HepG2 (cell line): ENCODE measurements around the gene IQCC. TPM values are rescaled to one million over a fixed set of nuclear protein-coding genes. Genes with fewer than 3 reads are reported as not detected.

Experiments
- ATAC-seq: fragments of 200-7000 bp; cut with Tn5 transposase; 3 replicates; pipeline ENCODE4 v1.9.1; 2020; ENCODE audit warnings: mild to moderate bottlenecking, moderate library complexity
- BruUV-seq: library from RNA; stranded (reverse); fragments of 400-500 nt; replicated peaks from 2 replicates; lab custom pipeline; 2021; lab: Mats Ljungman, UMichigan
- CTCF ChIA-PET: fragments of 300-600 bp; formaldehyde crosslinking; extraction: SDS; loops from one replicate; lab custom pipeline; 2021; ENCODE audit warnings: low total read pairs, inconsistent platforms, low intra/inter-chr PET ratio; lab: Yijun Ruan, JAX
- POLR2A ChIA-PET: fragments of 350-600 bp; sonication (Branson Sonifier 250); formaldehyde crosslinking; loops from one replicate; lab custom pipeline; 2020; ENCODE audit warnings: antibody characterized with exemption, inconsistent platforms; lab: Yijun Ruan, JAX
- DNase-seq: peaks from one replicate; pipeline ENCODE4 v3.0.0-alpha.2; 2015; ENCODE audit warnings: low spot score
- FAIRE-seq: peaks from 3 replicates; lab custom pipeline; 2011; peaks lifted over from hg19 to GRCh38; lab: Jason Lieb, UNC
- H2AFZ ChIP-seq: one replicate; pipeline ENCODE4 v1.6.1; 2011; ENCODE audit warnings: low read length, inconsistent platforms
- H3K27ac ChIP-seq: fragments of 300-600 bp; 3 replicates; pipeline ENCODE4 v1.8.0; 2011; ENCODE audit warnings: mixed run types, mild to moderate bottlenecking, mixed read lengths, low read length, inconsistent platforms; ENCODE audit not compliant: insufficient read depth; ENCODE audit errors: extremely low read length
- H3K27me3 ChIP-seq, 2 experiments: fragments of 200-600 bp in 1 of 2; 2 replicates in 1 of 2; 3 replicates in 1 of 2; pipeline versions ENCODE4 v1.6.0 to v1.8.0; 2011; ENCODE audit warnings: low read length in 2 of 2, mild to moderate bottlenecking in 2 of 2, moderate library complexity in 2 of 2, inconsistent platforms in 1 of 2; ENCODE audit not compliant: insufficient read depth in 2 of 2, control insufficient read depth in 1 of 2
- H3K36me3 ChIP-seq, 2 experiments: fragments of 200-600 bp in 1 of 2; replicated peaks in 1 of 2; 2 replicates in 1 of 2; 3 replicates in 1 of 2; pipeline versions ENCODE4 v1.5.1 to v1.8.0; 2011; ENCODE audit warnings: low read length in 2 of 2, inconsistent platforms in 1 of 2; ENCODE audit not compliant: insufficient read depth in 2 of 2, control insufficient read depth in 1 of 2
- H3K4me1 ChIP-seq: 2 replicates; pipeline ENCODE4 v1.5.1; 2012; ENCODE audit warnings: low read length, inconsistent platforms; ENCODE audit not compliant: insufficient read depth
- H3K4me2 ChIP-seq: 2 replicates; pipeline ENCODE4 v1.6.0; 2011; ENCODE audit warnings: low read depth, low read length, inconsistent platforms
- H3K4me3 ChIP-seq, 3 experiments: fragments of 200-600 bp in 1 of 3; sonication (generic), shearing (Covaris generic) in 1 of 3; replicated peaks in 1 of 3; 2 replicates each; pipeline ENCODE4 v1.5.1; 2011 to 2016; ENCODE audit warnings: low read length in 3 of 3, inconsistent platforms in 2 of 3, low read depth in 2 of 3, mild to moderate bottlenecking in 2 of 3, control low read depth in 1 of 3, mixed read lengths in 1 of 3; ENCODE audit not compliant: insufficient read depth in 1 of 3
- H3K79me2 ChIP-seq: one replicate; pipeline ENCODE4 v1.6.1; 2011; ENCODE audit warnings: low read length, inconsistent platforms; ENCODE audit not compliant: insufficient read depth
- H3K9ac ChIP-seq: 2 replicates; pipeline ENCODE4 v1.6.0; 2011; ENCODE audit warnings: mild to moderate bottlenecking, low read depth, low read length, inconsistent platforms; ENCODE audit not compliant: insufficient read depth
- H3K9me3 ChIP-seq: 2 replicates; pipeline ENCODE4 v1.5.1; 2012; ENCODE audit warnings: mild to moderate bottlenecking, low read length
- H4K20me1 ChIP-seq: 2 replicates; pipeline ENCODE4 v1.6.0; 2011; ENCODE audit warnings: inconsistent platforms, mild to moderate bottlenecking, low read length, moderate library complexity; ENCODE audit not compliant: insufficient read depth
- AGO2 ChIP-seq: fragments of 200-400 bp; formaldehyde crosslinking; optimal IDR thresholded peaks from 2 replicates; pipeline ENCODE3; 2017; ENCODE audit warnings: mild to moderate bottlenecking, low read depth, low read length, moderate library complexity
- CREB3 ChIP-seq: sonication (generic); formaldehyde crosslinking; IDR thresholded peaks from 2 replicates; pipeline ENCODE4 v1.5.0; 2020; ENCODE audit warnings: missing genetic modification reagents
- GZF1 ChIP-seq: sonication (generic); formaldehyde crosslinking; IDR thresholded peaks from 2 replicates; pipeline ENCODE4 v1.5.1; 2020; ENCODE audit warnings: mild to moderate bottlenecking, missing genetic modification reagents
- HOXA3 ChIP-seq: sonication (generic); formaldehyde crosslinking; IDR thresholded peaks from 2 replicates; pipeline ENCODE4 v1.5.0; 2020; ENCODE audit warnings: missing genetic modification reagents
- MAZ ChIP-seq, 2 experiments: sonication (generic) in 1 of 2; formaldehyde crosslinking in 1 of 2; IDR thresholded peaks; 2 replicates each; pipeline versions ENCODE4 v1.5.0 to v1.6.1; 2012 to 2020; ENCODE audit warnings: low read depth in 2 of 2, mild to moderate bottlenecking in 2 of 2, borderline replicate concordance in 1 of 2, improper control_type of control experiment in 1 of 2, low read length in 1 of 2, missing genetic modification reagents in 1 of 2, moderate library complexity in 1 of 2
- MIXL1 ChIP-seq: IDR thresholded peaks from 2 replicates; pipeline ENCODE4 v1.6.1; 2016
- SMC3 ChIP-seq: IDR thresholded peaks from 2 replicates; pipeline ENCODE4 v1.6.1; 2011; ENCODE audit warnings: low read length, improper control_type of control experiment
- TCF7 ChIP-seq: sonication (generic); IDR thresholded peaks from 2 replicates; pipeline ENCODE4 v1.6.1; 2016; ENCODE audit warnings: antibody characterized with exemption, low read depth
- TSC22D2 ChIP-seq: sonication (generic); formaldehyde crosslinking; IDR thresholded peaks from 2 replicates; pipeline ENCODE4 v1.5.1; 2020; ENCODE audit warnings: missing genetic modification reagents, mild to moderate bottlenecking, borderline replicate concordance
- ZBTB38 ChIP-seq: sonication (generic); formaldehyde crosslinking; IDR thresholded peaks from 2 replicates; pipeline ENCODE4 v1.5.1; 2020; ENCODE audit warnings: mild to moderate bottlenecking, missing genetic modification reagents
- ZNF382 ChIP-seq: sonication (generic); formaldehyde crosslinking; IDR thresholded peaks from 2 replicates; pipeline ENCODE4 v1.5.0; 2020; ENCODE audit warnings: missing genetic modification reagents, mild to moderate bottlenecking, borderline replicate concordance
- ZNF768 ChIP-seq: sonication (generic); formaldehyde crosslinking; IDR thresholded peaks from 2 replicates; pipeline ENCODE4 v1.4.0; 2020; ENCODE audit warnings: missing genetic modification reagents
- ZSCAN25 ChIP-seq: sonication (generic); formaldehyde crosslinking; IDR thresholded peaks from 2 replicates; pipeline ENCODE4 v1.8.0; 2022; ENCODE audit warnings: mild to moderate bottlenecking, missing genetic modification reagents
- WGBS: methylation state at CpG from one replicate; pipeline ENCODE4 v1.1.6; 2017; ENCODE audit warnings: low lambda C conversion rate; 5-methylcytosine and 5-hydroxymethylcytosine counted together
- in situ Hi-C: cut with HindIII; loops from 2 replicates; pipeline ENCODE4 v1.10.0; 2017; ENCODE audit warnings: low pct_unique_long_range_greater_than_20kb; ENCODE audit not compliant: extremely low pct_ligation_motif_present
- intact Hi-C: fragments of 100-400 bp; cut with micrococcal nuclease; formaldehyde crosslinking; loops from one replicate; pipeline ENCODE4 v1.10.0; 2022; ENCODE audit not compliant: unreplicated experiment
- polyA plus RNA-seq, 8 experiments: library from polyadenylated mRNA; depleted of rRNA in 3 of 8; stranded (reverse) in 7 of 8; unstranded in 1 of 8; fragments of >200 nt; fragmentation: Illumina TruSeq in 4 of 8; extraction: Trizol in 4 of 8; gene quantifications; 2 replicates each; pipeline versions ENCODE4 v1.2.1 to v1.2.3, GENCODE V29; 2011 to 2016; ENCODE audit warnings: low read depth in 4 of 8, missing spikeins in 1 of 8, mixed read lengths in 1 of 8; ENCODE audit not compliant: insufficient read depth in 1 of 8
- total RNA-seq, 5 experiments: library from RNA; depleted of rRNA; stranded (reverse); fragments of >200 nt; fragmentation: Illumina TruSeq; extraction: Trizol; gene quantifications; 2 replicates each; pipeline ENCODE4 v1.2.3, GENCODE V29; 2016; ENCODE audit warnings: low read depth in 1 of 5
- TF ChIP-seq, protein P1 (sequence below): sonication (generic); formaldehyde crosslinking; IDR thresholded peaks from 2 replicates; pipeline ENCODE4 v1.4.0; 2020; ENCODE audit warnings: missing genetic modification reagents

The IQCC gene
- total and polyA plus RNA-seq, 2 of the 13 experiments (the other 11 are each of a cell fraction or from before 2014, with no cell fraction given) = 1.7 to 3.0 TPM

GRCh38 chr1:32239790-32240139 lies 34.3 kb downstream of the IQCC start:
- intact Hi-C loops = no loop called here
- H2AFZ ChIP-seq = no peak overlapping the region
- DNase-seq (no peak), ATAC-seq (no peak; the same call in 2 of the 3 replicates)
- CTCF ChIA-PET = no interaction called here
- H3K4me3 ChIP-seq = no peak overlapping the region
- H3K4me2 ChIP-seq = no peak overlapping the region
- no peaks in the 10 kb centered on the region for H3K79me2 ChIP-seq
- H3K27ac ChIP-seq = no peak overlapping the region
- no peaks in the 10 kb centered on the region for H3K9me3 ChIP-seq
- no TSS peak for BruUV-seq
- TF ChIP-seq, protein P1, sequence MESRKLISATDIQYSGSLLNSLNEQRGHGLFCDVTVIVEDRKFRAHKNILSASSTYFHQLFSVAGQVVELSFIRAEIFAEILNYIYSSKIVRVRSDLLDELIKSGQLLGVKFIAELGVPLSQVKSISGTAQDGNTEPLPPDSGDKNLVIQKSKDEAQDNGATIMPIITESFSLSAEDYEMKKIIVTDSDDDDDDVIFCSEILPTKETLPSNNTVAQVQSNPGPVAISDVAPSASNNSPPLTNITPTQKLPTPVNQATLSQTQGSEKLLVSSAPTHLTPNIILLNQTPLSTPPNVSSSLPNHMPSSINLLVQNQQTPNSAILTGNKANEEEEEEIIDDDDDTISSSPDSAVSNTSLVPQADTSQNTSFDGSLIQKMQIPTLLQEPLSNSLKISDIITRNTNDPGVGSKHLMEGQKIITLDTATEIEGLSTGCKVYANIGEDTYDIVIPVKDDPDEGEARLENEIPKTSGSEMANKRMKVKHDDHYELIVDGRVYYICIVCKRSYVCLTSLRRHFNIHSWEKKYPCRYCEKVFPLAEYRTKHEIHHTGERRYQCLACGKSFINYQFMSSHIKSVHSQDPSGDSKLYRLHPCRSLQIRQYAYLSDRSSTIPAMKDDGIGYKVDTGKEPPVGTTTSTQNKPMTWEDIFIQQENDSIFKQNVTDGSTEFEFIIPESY = peak; percentile 83
- TF ChIP-seq ZSCAN25 (CRISPR knock-in tag) (no peak), ZBTB38 (CRISPR knock-in tag) (peak; percentile 68; the same call in 1 of the 2 replicates), MIXL1 (no peak), MAZ (IDR thresholded peaks at IDR 0.05; ENCODE audit: borderline replicate concordance, low read depth, low read length) (no peak), MAZ (CRISPR knock-in tag; IDR thresholded peaks at IDR 0.05; ENCODE audit: low read depth) (no peak), CREB3 (CRISPR knock-in tag) (no peak), GZF1 (no peak), HOXA3 (peak; percentile 41; the same call in 1 of the 2 replicates), ZNF382 (CRISPR knock-in tag) (no peak), TCF7 (no peak), ZNF768 (CRISPR knock-in tag) (0 out of 2 replicates have a peak, but pooled peaks have one; percentile 17), SMC3 (no peak), TSC22D2 (CRISPR knock-in tag) (no peak), AGO2 (peak; percentile 3)
- TF ChIP-seq, all 625 proteins: peak for 5
- in situ Hi-C loops = no loop called here
- no peak overlapping the region for H3K9ac ChIP-seq
- no peaks in the 10 kb centered on the region for H4K20me1 ChIP-seq
- H3K27me3 ChIP-seq = no peaks in the 10 kb centered on the region
- H3K36me3 ChIP-seq = no peaks in the 10 kb centered on the region
- peaks cover 44% of the 10 kb centered on the region for H3K4me1 ChIP-seq
- POLR2A ChIA-PET = interaction anchor here (3.2 kb wide), 1 partner anchor 11 kb away, joined by 28 read pairs; the partner anchor contains the start of gene LCK
- 94% methylated on average over 17 of the region's 20 CpGs for WGBS
- no peak for FAIRE-seq
